ENCODE measurements around the gene FGF11. TPM values are rescaled to one million over a fixed set of nuclear protein-coding genes. Genes with fewer than 3 reads are reported as not detected.

The FGF11 gene
- total and polyA plus RNA-seq, 2 donors (not counting 3 experiments of a cell fraction or from before 2014, with no cell fraction given), result 0.70 TPM; not detected in 1

DNA sequence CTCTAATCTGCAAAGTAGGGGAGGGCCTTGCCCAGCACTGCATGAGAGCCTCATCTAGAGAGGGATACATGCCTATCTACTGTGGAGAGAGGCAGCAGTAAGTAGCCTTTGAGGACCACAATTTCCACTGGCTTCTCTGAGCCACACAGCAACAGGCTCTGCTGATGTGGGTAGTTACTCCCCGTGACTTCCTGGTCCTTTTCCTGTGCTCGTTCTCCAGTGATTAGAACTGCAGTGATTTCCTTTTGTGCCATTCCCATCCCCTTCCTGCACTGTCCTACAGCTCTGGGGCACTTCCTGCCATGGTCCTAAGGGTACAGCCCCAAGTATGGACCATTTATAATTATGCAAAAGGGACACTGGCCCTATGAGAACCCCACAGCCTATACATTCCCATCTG, 48.0 kb upstream of the FGF11 start:
- Histone ChIP-seq H3K4me1 (ENCODE audit: control insufficient read depth, extremely low read depth, insufficient read depth, low read length) (peaks cover 16% of the 10 kb centered on the region), H3K27me3 (ENCODE audit: control insufficient read depth in 2 of 2, insufficient read depth in 2 of 2, low read length in 2 of 2) (no peaks in the 10 kb centered on the region), H3K27ac (ENCODE audit: insufficient read depth, low read depth, low read length) (no peak overlapping the region), H4K20me1 (replicated peaks; ENCODE audit: control insufficient read depth, extremely low read depth, insufficient read depth, low read length) (no peaks in the 10 kb centered on the region), H3K9me3 (replicated peaks; ENCODE audit: control insufficient read depth, insufficient read depth, low read length) (no peaks in the 10 kb centered on the region), H2AFZ (ENCODE audit: low read depth, low read length) (no peak overlapping the region), H3K4me2 (ENCODE audit: insufficient read depth, low read length) (no peak overlapping the region), H3K79me2 (ENCODE audit: control insufficient read depth, insufficient read depth, low read length) (no peaks in the 10 kb centered on the region), H3K9me1 (replicated peaks; ENCODE audit: control insufficient read depth, extremely low read depth, insufficient read depth, low read length) (no peaks in the 10 kb centered on the region), H3K36me3 (ENCODE audit: control insufficient read depth in 2 of 2, extremely low read depth in 1 of 2, insufficient read depth in 2 of 2, low read length in 2 of 2) (peaks cover 0 to 21% of the 10 kb centered on the region in 2 experiments), H3K9ac (replicated peaks; ENCODE audit: extremely low read depth, insufficient read depth, low read length) (no peak overlapping the region), H3K4me3 (replicated peaks in 1 of 3; ENCODE audit: insufficient read depth in 1 of 3, low read depth in 1 of 3, low read length in 3 of 3) (no peak overlapping the region)
- no TSS peak for BruUV-seq (replicated peaks)
- peak; percentile 86 for FAIRE-seq
- no peak for DNase-seq (ENCODE audit: low read depth, low spot score)
- POLR2A ChIA-PET, result no interaction called here
- CTCF ChIA-PET, result no interaction called here
- TF ChIP-seq JUN (IDR thresholded peaks at IDR 0.05; ENCODE audit: borderline replicate concordance, insufficient read depth, insufficient read length, low read depth), result no peak
- intact Hi-C loops (cut with micrococcal nuclease) (loop anchor here (5.0 kb wide), 1 partner anchor 34 kb away; the partner anchor contains the start of gene TMEM95), dilution Hi-C loops (cut with MboI; ENCODE audit: extremely low pct_ligation_motif_present, low sequenced_read_pairs) (no loop called here)

- CTCF ChIA-PET, result interaction anchor here (0.8 to 2.0 kb wide), 4 partner anchors 10 to 168 kb away, joined by 3 to 11 read pairs (median 8); partner anchors contain the start of gene TMEM256
- Histone ChIP-seq H3K27me3 (ENCODE audit: control insufficient read depth in 2 of 2, insufficient read depth in 2 of 2, low read length in 2 of 2) (no peaks in the 10 kb centered on the region), H3K9me3 (replicated peaks; ENCODE audit: control insufficient read depth, insufficient read depth, low read length) (no peaks in the 10 kb centered on the region), H3K36me3 (ENCODE audit: control insufficient read depth in 2 of 2, extremely low read depth in 1 of 2, insufficient read depth in 2 of 2, low read length in 2 of 2) (peaks cover 0 to 21% of the 10 kb centered on the region in 2 experiments), H3K9me1 (replicated peaks; ENCODE audit: control insufficient read depth, extremely low read depth, insufficient read depth, low read length) (no peaks in the 10 kb centered on the region), H3K4me2 (ENCODE audit: insufficient read depth, low read length) (peak overlapping the region; percentile 45), H2AFZ (ENCODE audit: low read depth, low read length) (no peak overlapping the region), H3K4me1 (ENCODE audit: control insufficient read depth, extremely low read depth, insufficient read depth, low read length) (peaks cover 16% of the 10 kb centered on the region), H3K79me2 (ENCODE audit: control insufficient read depth, insufficient read depth, low read length) (no peaks in the 10 kb centered on the region), H4K20me1 (replicated peaks; ENCODE audit: control insufficient read depth, extremely low read depth, insufficient read depth, low read length) (no peaks in the 10 kb centered on the region), H3K9ac (replicated peaks; ENCODE audit: extremely low read depth, insufficient read depth, low read length) (no peak overlapping the region), H3K4me3 (replicated peaks in 1 of 3; ENCODE audit: insufficient read depth in 1 of 3, low read depth in 1 of 3, low read length in 3 of 3) (peak overlapping the region in 1 of 3 experiments; percentile 93), H3K27ac (ENCODE audit: insufficient read depth, low read depth, low read length) (no peak overlapping the region)
- intact Hi-C loops (cut with micrococcal nuclease) (loop anchor here (5.0 kb wide), 1 partner anchor 36 kb away; the partner anchor contains the start of gene TMEM95), dilution Hi-C loops (cut with MboI; ENCODE audit: extremely low pct_ligation_motif_present, low sequenced_read_pairs) (no loop called here)
- POLR2A ChIA-PET, result interaction anchor here (1.1 kb wide), 1 partner anchor 21 kb away, joined by 3 read pairs; no protein-coding TSS in a partner anchor
- peak; percentile 46 for FAIRE-seq
- no peak for TF ChIP-seq JUN (IDR thresholded peaks at IDR 0.05; ENCODE audit: borderline replicate concordance, insufficient read depth, insufficient read length, low read depth)
- TF ChIP-seq, protein P1, sequence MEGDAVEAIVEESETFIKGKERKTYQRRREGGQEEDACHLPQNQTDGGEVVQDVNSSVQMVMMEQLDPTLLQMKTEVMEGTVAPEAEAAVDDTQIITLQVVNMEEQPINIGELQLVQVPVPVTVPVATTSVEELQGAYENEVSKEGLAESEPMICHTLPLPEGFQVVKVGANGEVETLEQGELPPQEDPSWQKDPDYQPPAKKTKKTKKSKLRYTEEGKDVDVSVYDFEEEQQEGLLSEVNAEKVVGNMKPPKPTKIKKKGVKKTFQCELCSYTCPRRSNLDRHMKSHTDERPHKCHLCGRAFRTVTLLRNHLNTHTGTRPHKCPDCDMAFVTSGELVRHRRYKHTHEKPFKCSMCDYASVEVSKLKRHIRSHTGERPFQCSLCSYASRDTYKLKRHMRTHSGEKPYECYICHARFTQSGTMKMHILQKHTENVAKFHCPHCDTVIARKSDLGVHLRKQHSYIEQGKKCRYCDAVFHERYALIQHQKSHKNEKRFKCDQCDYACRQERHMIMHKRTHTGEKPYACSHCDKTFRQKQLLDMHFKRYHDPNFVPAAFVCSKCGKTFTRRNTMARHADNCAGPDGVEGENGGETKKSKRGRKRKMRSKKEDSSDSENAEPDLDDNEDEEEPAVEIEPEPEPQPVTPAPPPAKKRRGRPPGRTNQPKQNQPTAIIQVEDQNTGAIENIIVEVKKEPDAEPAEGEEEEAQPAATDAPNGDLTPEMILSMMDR (IDR thresholded peaks at IDR 0.05; ENCODE audit: extremely low read depth in 1 of 2, insufficient read depth in 1 of 2, low read depth in 1 of 2, low read length in 2 of 2), result no peak
- no peak for TF ChIP-seq POLR2AphosphoS5 (IDR thresholded peaks at IDR 0.05; ENCODE audit: insufficient read depth, low read depth, low read length)
- TF ChIP-seq, protein P2, sequence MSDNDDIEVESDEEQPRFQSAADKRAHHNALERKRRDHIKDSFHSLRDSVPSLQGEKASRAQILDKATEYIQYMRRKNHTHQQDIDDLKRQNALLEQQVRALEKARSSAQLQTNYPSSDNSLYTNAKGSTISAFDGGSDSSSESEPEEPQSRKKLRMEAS (IDR thresholded peaks at IDR 0.05; ENCODE audit: insufficient read depth, insufficient read length), result no peak
- no peak for TF ChIP-seq GATA2 (IDR thresholded peaks at IDR 0.05; ENCODE audit: insufficient read depth, insufficient read length, low read depth, low read length)
- no peak for TF ChIP-seq POLR2A (IDR thresholded peaks at IDR 0.05; ENCODE audit: low read depth, low read length)
- TSS peak; percentile 20 for BruUV-seq (replicated peaks)
- no peak for DNase-seq (ENCODE audit: low read depth, low spot score)
Measured at GRCh38 chr17:7392696-7393612, 46.4 kb upstream of the FGF11 start.
